Tongue (tissue), 2 donors: ENCODE results near the gene HELZ2. TPM values are rescaled to one million over a fixed set of nuclear protein-coding genes. Genes with fewer than 3 reads are reported as not detected.
A peak's percentile ranks its signal among the peaks of the same experiment; 100 is the strongest.
"Not testable (repeated sequence)": the region's sequence is repeated elsewhere in the genome, so short reads cannot be mapped to it uniquely, and the experiment has no call there.

ENCODE experiments used
- DNase-seq: peaks from one replicate; pipeline ENCODE4 v3.0.0-alpha.2; 2015
- total RNA-seq: library from RNA; depleted of rRNA; stranded (reverse); fragments of >200 nt; gene quantifications from one replicate; pipeline ENCODE4 v1.2.3, GENCODE V29; 2014

The HELZ2 gene
- total RNA-seq, 1 donor from 2014 or later, result 27.1 TPM

DNA sequence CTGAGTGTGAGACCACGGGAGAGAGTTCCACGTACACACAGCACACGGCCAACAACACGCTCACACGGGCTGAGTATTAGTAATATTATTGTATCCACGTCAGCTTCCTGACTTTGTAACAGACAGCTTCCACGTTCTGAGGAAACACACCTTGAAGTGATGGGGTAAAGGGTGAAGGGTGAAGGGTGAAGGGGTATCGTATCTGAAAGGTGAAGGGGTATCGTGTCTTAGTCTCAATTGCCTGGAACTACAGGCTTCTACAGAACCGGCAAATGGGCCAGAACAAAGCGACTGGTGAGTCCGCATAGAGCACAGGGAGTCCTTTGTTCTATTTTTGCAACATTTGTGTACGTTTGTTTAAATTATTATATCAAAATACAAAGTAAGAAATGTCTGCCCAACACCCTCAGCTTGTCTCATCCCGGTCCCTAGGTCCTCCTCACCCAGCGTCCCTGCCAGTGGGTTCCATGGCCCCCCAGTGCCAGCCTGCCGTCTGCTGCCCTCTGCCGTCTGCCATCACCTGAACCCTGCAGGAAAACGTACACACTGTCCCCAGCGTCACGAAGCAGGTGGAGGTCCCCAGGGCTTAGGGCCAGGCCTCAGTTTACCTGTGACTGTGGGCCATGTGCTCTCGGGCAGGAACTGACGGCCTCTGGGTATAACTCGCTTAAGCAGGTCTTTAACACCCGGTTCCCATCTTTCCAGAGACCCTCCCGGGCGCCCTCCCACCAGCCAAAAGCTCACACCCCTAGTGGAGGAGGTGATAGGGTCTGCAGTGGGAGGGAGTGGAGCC, 4.4 kb upstream of the HELZ2 start:
- no peak for DNase-seq

DNA sequence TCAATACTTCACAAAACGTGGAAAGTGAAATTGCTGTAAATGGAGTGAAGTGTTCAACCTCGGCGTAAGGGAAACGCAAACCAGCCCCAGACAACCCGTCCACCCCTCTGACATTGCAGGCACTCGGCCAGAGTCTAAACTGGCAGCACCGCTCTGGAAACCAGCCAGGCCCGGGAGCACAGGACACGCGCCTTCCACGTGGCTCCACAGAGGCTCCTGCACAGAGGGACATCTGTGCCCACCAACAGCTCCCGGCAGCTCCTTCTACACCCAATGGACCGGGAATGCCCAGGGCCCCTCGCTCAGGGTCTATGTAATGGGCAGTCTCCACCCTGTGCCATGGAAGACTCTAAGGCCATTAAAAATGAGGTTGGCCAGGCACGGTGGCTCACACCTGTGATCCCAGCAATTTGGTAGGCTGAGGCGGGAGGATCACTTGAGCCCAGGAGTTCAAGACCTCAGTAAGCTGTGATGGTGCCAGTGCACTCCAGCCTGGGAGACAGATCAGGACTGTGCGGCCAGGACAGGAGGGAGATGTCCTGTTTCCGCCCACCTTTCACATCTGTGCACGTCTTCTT, 3.4 kb upstream of the HELZ2 start:
- peak; percentile 56 for DNase-seq

DNA sequence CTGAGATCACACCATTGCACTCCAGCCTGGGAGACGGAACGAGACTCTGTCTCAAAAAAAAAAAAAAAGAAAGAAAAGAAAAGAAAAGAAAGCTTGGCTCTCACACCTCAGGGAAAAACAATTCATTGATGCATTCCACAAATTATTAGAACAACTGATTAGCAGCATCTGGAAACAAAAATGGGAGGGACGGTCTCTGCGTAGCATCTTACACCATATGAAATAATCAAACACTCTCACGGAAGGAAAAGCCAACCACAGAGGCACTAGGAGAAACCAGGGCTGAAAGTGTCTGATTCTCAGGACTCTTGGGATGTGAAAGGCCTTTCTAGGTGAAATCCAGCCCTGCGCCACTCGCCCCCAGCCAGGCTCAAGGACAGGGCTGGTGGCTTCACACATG, 2.3 kb upstream of the HELZ2 start:
- no peak for DNase-seq

DNA sequence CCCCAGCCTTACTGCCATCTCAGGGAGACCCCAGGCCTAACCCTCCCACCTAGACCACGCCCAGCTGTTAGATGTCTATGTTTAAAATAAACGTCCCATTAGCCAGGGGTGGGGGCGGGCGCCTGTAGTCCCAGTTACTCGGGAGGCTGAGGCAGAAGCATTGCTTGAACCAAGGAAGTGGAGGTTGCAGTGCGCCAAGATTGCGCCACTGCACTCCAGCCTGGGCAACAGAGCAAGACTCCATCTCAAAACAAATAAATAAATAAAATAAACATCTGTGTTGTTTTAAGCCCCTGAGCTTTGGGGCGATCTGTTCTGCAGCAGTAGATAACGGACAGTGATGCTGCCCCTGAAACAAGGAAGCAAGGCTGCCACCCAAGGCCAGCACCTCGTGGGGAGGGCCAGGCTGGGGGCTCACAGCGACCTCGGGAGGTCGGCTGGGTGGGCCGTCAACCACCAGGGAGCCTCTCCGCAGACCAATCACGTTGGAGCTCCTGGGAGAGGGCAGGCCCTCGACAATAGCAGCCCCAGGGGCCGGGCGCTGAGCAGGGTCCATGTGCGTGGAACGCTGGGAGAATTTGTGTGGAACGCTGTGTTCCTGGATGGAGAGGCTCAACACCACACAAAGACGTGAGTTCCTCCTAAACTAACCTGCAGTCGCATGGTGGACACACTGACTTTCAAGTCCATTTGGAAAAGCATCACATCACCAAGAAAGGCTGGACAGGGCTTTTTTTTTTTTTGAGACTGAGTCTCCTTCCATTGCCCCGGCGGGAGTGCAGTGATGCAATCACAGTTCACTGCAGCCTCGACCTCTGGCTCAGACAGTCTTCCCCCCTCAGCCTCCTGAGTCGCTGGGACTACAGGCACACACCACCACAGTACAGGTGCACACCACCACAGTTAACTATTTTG, 1.0 kb upstream of the HELZ2 start:
- no peak for DNase-seq

DNA sequence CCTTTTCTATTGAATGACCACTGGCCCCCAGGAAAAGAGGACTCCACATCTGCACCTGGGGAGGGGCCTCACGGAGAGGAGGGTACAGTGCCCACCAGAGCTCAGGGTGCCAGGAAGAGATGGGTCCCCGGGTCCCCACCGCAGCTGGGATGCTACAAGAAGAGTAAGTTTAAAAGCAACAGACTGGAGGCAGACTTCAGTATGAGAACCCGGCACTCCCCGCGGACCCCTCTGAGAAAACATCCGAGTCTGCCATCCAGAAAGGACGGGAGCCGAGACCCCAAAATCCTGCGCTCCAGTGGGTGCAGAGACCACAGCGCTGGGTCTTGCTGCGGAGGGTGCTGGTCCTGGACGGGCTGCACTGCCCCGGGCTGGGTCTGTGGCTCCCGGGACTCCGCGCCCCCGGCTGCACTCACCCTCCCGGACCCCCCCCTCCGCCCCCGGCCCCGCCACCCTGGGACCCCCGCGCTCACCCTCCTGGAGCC, 350 bp downstream of the HELZ2 start:
- DNase-seq, result peak; percentile 26

DNA sequence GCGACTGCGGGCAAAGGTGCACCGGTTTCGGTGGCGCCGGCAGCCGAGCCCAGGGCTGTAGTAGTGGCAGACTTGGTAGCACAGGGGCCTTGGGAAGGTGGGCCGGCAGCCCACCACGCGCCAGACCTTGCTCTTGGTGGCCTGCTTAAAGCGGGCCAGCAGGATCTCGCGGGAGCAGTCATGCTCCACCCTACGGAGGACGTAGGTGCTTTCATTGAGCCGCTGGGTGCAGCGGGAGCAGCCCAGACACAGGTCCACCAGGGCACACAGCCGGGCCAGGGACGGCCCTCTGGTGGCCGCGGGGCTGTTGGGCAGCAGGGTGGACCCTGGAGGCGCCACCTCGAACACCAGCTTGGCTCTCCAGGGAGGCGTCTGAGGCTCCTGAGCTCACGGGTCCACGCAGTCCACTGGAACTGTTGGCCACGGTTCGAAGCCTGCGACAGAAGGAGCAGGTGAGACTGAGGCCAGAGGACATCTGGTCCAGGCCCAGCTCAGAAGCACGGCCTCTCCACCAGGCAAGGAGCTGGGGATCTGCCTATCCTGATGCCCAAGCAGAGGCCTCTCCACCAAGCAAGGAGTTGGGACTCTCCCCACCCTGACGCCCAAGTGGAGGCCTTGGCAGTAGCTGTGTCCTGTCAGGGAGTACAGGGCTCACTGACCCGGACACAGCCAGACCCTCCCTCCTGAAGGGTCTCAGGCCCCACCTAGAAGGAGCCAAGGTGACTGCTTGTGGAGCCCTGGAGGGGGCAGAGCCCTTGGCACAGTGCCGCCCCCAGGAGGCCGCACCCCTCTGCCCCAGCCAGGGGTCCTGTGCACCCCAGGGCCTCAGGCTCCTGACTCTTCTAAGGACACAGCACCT, 1.0 kb downstream of the HELZ2 start:
- DNase-seq, result no peak

DNA sequence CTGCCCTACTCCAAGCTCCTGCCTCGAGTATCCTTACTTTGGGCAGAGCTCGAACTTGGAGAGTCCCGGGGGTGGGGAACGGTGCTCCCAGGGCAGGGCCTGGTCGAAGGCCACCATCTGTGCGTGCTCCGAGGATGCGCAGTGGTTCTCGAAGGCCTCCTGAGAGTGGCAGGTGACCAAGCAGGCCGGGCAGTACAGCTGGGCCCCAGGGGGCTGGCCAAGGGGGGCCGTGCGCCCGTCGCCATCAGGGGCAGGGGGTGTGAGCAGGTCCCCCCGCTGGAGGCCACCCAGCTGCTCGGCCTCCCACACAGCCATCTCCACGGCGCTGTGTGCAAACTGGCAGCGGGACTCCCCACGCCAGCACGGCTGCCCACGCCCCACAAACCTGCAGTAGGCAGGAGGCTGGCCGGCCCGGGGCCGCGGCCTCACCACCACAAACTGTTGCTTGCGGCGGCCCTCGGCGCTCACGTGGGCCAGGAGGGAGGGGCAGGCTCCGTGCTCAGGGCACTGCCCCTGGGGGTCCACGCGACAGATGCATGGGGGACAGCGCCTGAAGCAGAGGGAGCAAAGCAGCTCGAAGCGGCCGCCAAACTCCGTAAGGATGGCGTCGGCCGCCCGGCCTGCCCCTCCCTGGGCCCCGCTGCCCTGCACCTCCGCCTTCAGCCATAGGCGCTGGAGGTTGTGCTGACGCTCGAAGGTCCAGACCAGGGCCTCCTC, 1.8 kb downstream of the HELZ2 start:
- no peak for DNase-seq

DNA sequence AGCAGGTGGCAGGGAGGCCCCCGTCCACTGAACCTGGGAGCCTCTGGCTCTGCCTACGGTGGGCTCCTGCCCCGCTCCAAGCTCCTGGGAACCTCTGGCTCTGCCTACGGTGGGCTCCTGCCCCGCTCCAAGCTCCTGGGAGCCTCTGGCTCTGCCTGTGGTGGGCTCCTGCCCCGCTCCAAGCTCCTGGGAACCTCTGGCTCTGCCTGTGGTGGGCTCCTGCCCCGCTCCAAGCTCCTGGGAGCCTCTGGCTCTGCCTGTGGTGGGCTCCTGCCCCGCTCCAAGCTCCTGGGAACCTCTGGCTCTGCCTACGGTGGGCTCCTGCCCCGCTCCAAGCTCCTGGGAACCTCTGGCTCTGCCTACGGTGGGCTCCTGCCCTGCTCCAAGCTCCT, 3.0 kb downstream of the HELZ2 start:
- not testable (repeated sequence) for DNase-seq

DNA sequence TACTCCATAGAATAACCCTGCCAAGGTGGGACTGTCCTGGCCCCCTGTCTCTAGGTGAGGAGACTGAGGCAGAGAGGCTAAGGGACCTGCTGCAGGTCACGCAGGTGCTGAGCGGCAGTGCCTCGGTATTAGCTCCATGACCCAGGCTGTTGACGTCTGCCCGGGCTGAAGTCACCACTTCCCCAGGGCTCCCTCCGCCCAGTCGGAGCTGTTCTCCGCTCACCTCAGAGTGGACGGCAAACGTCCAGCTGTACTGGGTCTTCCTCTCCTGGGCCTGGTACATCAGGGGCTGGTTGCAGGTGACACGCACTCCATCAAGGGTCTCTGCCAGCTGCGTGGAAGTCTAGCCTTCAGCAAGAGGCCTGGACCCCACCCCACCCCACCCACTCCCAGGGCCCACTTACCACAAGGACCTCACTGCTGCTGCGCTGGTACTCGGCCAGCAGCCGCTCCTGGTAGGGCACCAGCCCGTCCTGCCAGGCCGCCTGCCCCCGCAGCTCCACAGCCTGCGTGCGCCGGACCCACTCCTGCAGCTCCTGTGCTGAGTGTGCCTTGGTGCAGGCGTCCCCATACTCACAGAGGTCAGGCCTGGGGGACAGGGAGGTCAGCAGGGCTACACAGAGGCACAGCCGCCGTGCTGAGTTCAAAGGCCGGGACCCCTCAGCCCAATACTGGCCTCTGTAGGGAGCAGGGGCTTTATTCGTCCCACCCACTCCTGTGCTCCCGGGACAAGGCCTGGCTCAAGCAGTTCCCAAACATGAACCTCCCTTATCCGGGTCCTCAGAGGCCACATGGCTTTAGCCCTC, 3.6 kb downstream of the HELZ2 start:
- DNase-seq, result no peak

DNA sequence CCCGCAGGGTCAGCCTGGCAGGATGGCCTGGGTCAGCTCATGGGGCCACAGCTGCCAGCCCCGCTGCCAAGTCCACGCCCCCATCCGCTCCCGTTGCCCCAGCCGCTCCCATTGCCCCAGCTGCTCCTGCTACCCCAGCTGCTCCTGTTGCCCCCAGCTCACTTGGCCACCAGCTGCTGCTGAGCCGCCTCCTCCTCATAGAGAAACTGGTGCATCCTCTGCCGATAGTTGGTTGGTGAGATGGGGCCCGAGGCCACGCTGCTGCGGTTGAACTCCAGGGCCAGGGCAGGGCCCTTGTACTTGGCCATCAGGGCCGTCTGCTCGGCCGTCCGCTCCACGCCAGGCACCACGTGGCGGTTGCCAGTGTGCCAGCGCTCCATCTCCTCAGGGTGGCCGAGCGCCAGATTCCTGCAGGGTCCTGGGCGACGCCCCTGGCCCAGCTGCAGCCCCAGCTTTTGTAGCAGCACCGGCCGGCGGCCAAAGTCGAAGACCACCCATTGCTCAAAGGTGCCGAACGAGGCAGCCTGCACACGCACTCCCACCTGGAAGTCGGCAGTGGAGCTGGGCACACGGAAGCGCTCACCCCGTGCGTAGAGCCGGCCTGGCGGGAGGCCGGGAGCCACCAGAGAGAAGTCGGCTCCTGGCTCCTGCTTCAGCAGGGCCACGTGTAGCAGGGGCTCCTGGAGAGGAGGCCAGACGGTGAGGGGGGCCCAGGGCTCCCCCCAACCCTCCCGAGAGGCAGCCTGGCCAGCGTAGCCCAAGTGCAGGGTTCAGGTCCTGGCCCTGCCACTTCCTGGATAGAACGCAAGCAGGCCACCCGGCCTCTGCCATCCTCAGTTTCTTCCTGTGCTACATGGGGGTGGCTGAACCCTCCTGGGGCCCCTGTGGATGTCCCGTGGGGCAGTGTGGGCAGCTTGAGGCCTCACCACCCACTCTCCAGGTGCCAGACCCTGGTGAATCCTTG, 4.8 kb downstream of the HELZ2 start:
- DNase-seq, result peak; percentile 56

DNA sequence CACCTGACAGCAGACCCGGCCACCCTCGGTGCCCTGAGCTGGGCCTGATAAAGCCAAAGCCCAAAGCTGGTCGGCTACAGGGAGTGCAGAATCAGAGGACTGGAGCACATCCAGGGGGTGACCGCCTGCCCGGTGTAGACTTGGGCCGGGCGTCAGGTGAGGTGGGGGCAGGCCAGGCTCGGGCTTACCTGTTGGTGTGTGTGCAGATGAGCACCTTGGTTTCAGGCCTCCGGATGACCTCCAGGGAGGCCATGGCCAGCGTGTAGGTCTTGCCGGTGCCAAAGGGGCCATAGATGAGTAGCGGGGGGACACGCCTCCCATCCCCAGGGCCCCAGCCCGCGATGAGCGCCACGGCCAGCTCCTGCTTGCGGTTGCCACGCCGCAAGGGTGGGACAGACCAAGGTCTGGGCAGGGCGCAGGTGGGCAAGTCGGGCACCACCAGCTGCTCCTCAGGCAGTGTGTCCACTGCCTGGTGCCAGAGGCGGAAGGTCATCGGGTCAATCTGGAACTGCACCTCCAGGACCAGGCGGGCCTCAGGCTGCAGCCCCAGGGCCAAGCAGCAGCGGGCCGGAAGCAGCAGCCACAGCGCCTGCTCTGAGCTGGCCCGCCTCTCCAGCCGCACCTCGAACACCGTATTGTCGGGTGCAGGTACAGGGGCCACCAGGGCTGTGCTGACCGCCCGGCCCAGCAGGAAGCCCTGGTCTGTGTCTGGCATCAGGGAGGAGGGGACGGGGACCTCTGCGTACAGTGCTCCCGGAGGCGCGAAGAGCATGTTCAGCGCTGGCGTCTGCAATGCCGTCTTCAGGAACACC, 5.7 kb downstream of the HELZ2 start:
- DNase-seq, result no peak

DNA sequence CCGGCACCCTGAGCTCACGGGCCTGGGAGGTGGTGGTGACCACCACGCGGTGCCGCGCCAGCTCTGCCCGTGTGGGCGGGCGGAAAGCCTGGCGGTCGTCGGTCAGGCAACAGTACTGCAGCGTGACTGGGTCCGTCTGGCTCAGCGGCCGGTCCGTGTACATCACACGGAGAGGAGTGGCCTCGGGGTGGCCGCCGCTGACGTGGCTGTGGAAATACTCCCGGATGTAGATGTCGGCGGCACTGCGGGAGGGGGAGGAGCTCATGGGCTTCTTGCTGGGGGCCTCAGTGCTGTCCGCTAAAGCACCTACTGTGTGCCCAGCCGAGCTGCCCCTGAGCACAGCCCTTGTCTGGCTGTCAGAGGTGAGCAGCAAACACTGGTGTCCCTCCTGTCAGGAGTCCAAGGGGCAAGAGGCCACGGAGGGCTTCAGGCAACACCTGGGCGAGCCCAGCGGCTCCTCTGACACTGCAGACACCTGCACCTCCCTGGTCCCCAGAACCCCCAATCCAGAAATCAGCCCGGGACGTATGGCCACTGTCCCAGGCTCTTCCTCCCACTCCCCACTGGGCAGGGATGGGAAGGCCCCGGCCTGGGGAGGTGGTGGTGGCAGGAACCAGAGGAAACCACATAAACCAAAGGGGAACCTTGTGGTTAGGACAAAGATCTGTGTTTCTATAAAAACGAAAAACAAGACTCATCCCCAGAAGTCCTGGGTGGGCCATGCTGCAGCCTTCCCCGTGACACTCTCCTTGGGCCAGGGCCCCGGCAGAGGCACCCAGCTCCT, 6.5 kb downstream of the HELZ2 start:
- DNase-seq, result no peak

DNA sequence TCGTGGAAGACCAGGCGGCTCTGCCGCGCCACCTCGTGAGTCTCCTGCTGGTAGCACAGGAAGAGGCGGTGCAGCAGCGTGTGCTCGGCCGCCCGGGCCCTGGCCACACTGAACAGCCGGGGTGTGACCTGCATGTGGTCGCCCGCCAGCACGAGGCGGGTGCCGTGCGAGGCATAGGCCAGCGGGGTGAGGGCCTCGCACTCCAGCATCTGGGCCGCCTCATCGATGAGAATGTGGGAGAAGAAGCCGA, 7.0 kb downstream of the HELZ2 start:
- DNase-seq, result no peak

DNA sequence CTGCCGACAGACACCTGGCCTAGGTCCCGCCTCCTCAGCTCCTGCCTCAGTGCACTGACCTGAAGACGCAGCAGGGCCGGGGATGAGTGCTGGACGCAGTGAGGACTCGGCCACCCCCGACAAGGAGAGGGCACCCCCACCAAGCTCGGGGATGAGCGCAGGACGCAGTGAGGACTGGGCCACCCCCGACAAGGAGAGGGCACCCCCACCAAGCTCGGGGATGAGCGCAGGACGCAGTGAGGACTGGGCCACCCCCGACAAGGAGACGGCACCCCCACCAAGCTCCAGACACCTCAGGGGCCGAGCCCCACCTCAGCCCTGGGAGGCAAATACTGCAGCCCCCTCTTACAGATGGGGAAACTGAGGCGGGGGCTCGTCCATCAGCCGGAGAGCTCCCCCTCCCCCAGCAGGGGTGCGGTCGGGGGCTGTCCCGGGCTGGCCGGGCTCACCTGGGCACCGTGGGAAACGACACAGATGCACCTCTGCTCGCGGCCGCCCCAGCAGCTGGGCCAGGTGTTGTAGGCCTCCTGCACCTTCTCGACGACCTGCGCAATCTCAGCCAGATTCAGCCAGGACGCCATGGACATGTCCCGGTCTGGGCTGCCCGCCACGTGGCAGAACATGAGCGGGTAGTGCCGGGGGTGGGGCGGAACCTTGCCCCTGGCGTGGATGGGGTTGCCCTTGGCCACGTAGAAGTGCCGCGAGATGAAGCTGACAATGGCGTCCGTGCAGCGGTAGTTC, 7.5 kb downstream of the HELZ2 start:
- DNase-seq, result no peak

DNA sequence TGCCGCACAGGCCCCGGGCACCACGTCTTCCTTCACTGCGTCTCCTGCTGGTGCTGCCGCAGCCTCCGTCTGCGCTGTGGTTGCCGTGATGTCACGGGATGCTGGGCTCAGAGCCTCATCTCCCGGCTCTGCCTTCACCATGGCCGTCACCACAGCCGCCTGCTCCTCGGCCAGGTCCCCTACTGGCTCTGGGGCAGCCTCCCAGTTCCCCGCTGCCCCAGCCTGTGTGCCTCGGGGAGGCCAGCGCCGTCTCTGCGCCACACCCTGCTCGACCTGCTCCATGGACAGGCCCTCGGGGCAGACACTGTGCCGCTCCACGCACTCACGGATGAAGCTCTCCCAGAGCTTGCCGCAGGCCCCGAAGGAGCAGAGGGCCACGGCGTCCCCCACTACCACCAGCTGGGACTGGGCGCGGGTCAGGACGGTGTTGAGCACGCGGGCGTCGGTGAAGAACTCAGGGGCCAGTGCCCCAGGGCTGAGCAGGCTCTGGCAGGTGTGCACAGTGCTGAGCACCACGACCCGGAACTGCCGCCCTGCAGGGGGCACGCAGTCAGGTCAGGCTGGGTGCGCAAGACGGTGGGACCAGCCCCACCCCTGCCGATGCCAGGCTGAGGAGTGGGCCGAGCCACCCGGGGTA, 8.2 kb downstream of the HELZ2 start:
- no peak for DNase-seq

DNA sequence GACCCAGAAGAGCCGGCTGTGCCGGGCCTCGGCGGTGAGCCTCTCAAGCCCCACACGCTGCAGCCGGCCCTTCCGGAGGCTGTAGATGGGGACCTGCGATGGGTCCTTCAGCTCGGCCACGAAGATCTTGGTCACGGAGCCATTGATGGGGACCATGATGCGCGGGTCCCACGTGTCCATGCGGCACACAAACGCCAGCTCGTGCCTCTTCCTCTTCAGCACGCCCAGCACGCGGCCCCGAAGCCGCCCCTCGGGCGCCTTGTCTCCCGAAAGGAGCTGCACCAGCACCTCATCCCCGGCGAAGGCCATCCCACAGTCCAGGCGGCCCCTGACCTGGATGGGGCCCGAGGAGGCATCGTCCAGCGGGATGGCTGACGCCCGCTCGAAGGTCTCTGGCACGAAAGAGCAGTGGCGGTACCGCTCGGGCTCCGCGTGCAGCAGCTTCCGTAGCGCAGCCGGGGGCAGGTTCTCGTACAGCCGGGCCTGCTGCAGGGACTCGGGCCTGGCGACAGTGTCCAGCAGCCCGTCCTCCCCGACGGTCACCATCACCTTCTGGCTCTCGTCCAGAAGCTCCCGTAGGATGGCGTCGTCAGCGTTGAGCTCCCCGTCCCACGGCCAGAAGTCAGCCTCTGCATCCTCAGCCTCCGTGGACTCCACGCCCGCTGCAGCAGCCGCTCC, 8.9 kb downstream of the HELZ2 start:
- DNase-seq, result no peak
